OCI-LY7 (cell line): ENCODE measurements around the gene TBC1D24.

Experiments
- EZH2phosphoT487 ChIP-seq: fragments of 200-600 bp; sonication (generic); IDR thresholded peaks from 2 replicates; pipeline ENCODE4 v1.6.1; 2018; ENCODE audit warnings: low read depth, borderline replicate concordance, mild to moderate bottlenecking, mixed run types, antibody characterized with exemption, low read length, moderate library complexity, mixed read lengths
- TF ChIP-seq, protein P1 (sequence below): fragments of 200-600 bp; sonication (generic); conservative IDR thresholded peaks from 2 replicates; pipeline ENCODE4 v1.5.1; 2014; ENCODE audit warnings: mild to moderate bottlenecking, antibody characterized with exemption, low read length, moderate library complexity, mixed read lengths

GRCh38 chr16:2469399-2470233 lies 5.3 kb upstream of the TBC1D24 start:
- TF ChIP-seq, protein P1, sequence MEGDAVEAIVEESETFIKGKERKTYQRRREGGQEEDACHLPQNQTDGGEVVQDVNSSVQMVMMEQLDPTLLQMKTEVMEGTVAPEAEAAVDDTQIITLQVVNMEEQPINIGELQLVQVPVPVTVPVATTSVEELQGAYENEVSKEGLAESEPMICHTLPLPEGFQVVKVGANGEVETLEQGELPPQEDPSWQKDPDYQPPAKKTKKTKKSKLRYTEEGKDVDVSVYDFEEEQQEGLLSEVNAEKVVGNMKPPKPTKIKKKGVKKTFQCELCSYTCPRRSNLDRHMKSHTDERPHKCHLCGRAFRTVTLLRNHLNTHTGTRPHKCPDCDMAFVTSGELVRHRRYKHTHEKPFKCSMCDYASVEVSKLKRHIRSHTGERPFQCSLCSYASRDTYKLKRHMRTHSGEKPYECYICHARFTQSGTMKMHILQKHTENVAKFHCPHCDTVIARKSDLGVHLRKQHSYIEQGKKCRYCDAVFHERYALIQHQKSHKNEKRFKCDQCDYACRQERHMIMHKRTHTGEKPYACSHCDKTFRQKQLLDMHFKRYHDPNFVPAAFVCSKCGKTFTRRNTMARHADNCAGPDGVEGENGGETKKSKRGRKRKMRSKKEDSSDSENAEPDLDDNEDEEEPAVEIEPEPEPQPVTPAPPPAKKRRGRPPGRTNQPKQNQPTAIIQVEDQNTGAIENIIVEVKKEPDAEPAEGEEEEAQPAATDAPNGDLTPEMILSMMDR: no peak
- no peak for TF ChIP-seq EZH2phosphoT487
